Activated naive CD4-positive, alpha-beta T cell treated with anti-CD3 and anti-CD28 coated beads, Interleukin-2, amount 50 U/mL, for 24 hours (primary cell): ENCODE measurements around the gene ENTPD6.

ENCODE experiments used
- H3K27ac Mint-ChIP-seq: one replicate; pipeline ENCODE4 v1.8.0; 2021; ENCODE audit warnings: mild to moderate bottlenecking, mixed read lengths
- H3K27me3 Mint-ChIP-seq: one replicate; pipeline ENCODE4 v1.8.0; 2021; ENCODE audit warnings: mixed read lengths
- H3K36me3 Mint-ChIP-seq: one replicate; pipeline ENCODE4 v1.8.0; 2021; ENCODE audit warnings: mixed read lengths
- H3K4me1 Mint-ChIP-seq: one replicate; pipeline ENCODE4 v1.8.0; 2021; ENCODE audit warnings: mixed read lengths
- H3K4me3 Mint-ChIP-seq: one replicate; pipeline ENCODE4 v1.8.0; 2021; ENCODE audit warnings: mild to moderate bottlenecking, mixed read lengths
- H3K9me3 Mint-ChIP-seq: one replicate; pipeline ENCODE4 v1.8.0; 2021; ENCODE audit warnings: mixed read lengths

ENTPD6 gene

DNA sequence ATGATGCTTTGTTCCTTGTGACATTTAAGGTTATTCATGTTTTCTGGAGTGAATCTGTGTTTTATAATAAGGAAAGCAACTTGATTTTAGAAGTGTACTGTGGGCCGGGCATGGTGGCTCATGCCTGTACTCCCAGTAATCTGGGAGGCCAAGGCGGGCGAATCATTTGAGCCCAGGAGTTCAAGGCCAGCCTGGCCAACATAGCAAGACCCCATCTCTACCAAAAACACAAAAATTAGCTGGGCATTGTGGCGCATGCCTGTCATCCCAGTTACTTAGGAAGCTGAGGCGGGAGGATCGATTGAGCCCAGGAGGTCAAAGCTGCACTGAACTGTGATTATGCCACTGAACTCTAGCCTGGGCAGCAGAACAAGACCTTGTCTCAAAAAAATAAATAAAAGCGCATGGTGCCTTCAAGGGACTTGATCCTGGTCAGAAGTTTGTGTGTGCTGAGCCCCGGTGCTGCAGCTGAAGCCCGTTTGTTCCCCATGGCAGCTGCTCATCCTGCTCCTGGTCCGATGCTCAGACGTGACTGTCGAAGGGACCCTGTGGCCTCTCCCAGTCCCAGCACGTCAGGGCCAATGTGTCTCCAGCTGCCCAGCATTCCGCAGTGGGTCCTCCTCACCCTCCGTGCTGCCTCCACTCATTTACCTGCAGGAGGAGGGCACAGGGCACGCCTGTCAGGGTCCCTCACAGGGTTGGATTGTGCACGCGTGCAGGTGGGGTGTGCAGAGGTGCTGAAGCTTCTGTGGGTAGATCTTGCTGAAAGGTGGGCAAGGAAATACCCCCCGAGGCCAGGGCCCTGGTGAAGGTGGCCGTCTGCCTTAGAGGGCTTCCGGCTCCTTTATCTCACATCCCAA is 18.3 kb downstream of the ENTPD6 start:
- peaks cover 11% of the 10 kb centered on the region for H3K36me3 Mint-ChIP-seq
- H3K9me3 Mint-ChIP-seq = no peaks in the 10 kb centered on the region
- no peak overlapping the region for H3K27ac Mint-ChIP-seq
- H3K4me3 Mint-ChIP-seq = no peak overlapping the region
- H3K4me1 Mint-ChIP-seq = no peaks in the 10 kb centered on the region
- H3K27me3 Mint-ChIP-seq = no peaks in the 10 kb centered on the region

DNA sequence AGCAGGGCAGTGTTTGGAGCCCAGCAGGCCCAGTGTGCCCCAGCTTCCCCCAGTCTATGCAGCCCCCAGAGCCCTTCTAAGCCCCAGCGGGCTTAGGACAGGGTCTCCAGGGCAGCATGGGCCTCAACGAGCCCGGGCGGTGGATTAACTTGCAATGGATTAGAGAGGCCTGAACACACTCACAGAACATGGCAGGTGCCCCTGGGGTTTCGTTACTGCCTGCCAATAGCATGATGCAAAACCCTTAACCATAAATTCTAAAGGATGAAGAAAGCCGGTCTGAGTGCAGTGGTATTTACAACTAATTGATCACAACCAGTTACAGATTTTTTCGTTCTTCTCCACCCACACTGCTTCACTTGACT is 18.9 kb downstream of the ENTPD6 start:
- Mint-ChIP-seq H3K9me3 (no peaks in the 10 kb centered on the region), H3K27me3 (no peaks in the 10 kb centered on the region), H3K4me3 (no peak overlapping the region), H3K27ac (no peak overlapping the region), H3K4me1 (no peaks in the 10 kb centered on the region), H3K36me3 (peaks cover 11% of the 10 kb centered on the region)

- H3K27me3 Mint-ChIP-seq = no peaks in the 10 kb centered on the region
- no peak overlapping the region for H3K27ac Mint-ChIP-seq
- no peaks in the 10 kb centered on the region for H3K4me1 Mint-ChIP-seq
- no peak overlapping the region for H3K4me3 Mint-ChIP-seq
- H3K9me3 Mint-ChIP-seq = no peaks in the 10 kb centered on the region
- H3K36me3 Mint-ChIP-seq = peaks cover 11% of the 10 kb centered on the region
These were observed 19.3 kb downstream of the ENTPD6 start for GRCh38 chr20:25214819-25215218.

- Mint-ChIP-seq H3K27ac (no peak overlapping the region), H3K27me3 (no peaks in the 10 kb centered on the region), H3K36me3 (peaks cover 11% of the 10 kb centered on the region), H3K4me3 (no peak overlapping the region), H3K4me1 (no peaks in the 10 kb centered on the region), H3K9me3 (no peaks in the 10 kb centered on the region)
These were observed 20.0 kb downstream of the ENTPD6 start for GRCh38 chr20:25215521-25215920.

DNA sequence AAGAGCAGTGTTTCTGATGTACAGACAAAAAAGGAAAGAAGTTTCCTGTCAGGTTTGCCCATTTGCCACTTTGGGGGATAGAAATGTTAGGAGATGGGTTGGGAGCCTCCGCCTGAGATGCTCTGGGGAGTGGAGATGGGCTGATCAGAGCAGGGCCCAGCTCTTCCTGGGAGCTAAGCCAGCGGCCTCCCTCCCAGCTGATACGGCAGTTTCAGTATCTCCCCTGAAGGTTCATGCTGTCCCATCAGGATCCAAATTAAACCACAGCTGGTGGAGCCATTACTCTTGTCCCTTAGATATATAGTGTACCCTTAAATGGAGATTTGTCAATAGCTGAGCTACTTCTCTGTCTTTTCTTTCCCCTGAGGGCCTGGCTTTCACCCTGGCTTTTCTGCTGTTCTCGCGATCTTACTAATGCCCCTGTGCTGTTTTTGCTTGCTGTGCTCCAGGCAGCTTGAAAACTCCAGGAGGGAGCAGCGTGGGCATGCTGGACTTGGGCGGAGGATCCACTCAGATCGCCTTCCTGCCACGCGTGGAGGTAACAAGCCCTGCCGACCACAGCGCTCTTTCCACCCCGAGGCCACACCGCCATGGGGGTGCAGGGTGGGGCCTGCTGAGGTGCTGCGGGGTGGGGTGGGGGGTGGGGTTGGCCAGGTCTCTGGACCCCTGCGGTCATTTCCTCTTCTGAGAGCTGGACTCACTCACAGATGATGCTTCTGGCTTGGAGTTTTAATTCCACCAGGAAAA is 20.9 kb downstream of the ENTPD6 start:
- Mint-ChIP-seq H3K9me3 (no peaks in the 10 kb centered on the region), H3K27ac (no peak overlapping the region), H3K36me3 (peaks cover 10% of the 10 kb centered on the region), H3K27me3 (no peaks in the 10 kb centered on the region), H3K4me3 (no peak overlapping the region), H3K4me1 (no peaks in the 10 kb centered on the region)

DNA sequence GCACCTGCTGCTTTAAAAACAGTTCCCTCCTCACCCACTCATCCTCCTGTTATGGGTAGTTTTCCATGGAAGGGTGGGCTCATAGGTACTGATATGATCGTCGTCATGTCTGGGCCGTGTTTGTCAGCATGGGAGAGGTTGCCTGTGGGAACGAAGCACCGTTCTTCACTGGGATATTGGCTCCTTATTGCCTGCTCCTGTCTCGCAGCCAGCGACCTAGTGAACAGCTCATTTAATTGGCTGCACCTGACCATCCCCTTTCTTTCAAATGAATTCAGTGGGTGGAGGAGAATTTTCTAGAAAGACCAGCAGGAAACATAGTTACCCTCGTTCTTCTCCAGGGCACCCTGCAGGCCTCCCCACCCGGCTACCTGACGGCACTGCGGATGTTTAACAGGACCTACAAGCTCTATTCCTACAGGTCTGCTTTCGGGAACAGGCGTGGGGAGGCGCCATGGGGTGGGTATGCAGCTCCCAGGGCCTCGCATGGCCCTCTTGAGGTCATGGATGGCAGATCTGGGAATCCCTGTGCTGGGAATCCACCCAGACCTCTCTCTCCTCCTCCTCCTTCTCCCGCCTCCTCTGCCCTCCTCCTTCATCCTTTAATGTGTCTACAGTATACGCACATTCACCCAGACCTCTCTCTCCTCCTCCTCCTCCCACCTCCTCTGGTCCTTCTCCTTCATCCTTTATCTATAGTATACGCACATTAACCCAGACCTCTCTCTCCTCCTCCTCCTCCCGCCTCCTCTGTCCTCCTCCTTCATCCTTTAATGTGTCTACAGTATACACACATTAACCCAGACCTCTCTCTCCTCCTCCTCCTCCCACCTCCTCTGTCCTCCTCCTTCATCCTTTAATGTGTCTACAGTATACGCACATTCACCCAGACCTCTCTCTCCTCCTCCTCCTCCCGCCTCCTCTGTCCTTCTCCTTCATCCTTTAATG is 21.9 kb downstream of the ENTPD6 start:
- peaks cover 3% of the 10 kb centered on the region for H3K36me3 Mint-ChIP-seq
- H3K4me1 Mint-ChIP-seq = no peaks in the 10 kb centered on the region
- no peaks in the 10 kb centered on the region for H3K9me3 Mint-ChIP-seq
- no peak overlapping the region for H3K4me3 Mint-ChIP-seq
- no peak overlapping the region for H3K27ac Mint-ChIP-seq
- H3K27me3 Mint-ChIP-seq = no peaks in the 10 kb centered on the region

DNA sequence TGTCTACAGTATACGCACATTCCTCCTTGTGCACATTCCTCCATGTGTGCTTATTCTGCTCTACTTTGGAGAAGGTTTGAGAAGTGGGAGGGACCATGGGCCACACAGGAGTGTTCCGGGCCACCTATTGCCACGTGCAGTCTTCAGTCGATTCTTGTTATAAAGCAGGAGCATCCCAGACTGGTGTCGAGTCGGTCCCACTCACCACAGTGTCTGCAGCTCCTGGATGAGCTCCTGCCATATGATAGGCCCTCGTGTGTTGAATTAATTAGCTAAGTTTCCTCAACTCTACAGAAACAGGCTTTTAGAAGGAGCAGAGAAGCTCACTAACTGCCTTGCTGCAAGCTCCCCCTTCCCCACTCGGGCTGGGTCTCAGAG is 22.6 kb downstream of the ENTPD6 start:
- H3K4me1 Mint-ChIP-seq = no peaks in the 10 kb centered on the region
- H3K27me3 Mint-ChIP-seq = no peaks in the 10 kb centered on the region
- no peak overlapping the region for H3K4me3 Mint-ChIP-seq
- H3K9me3 Mint-ChIP-seq = no peaks in the 10 kb centered on the region
- H3K36me3 Mint-ChIP-seq = peaks cover 3% of the 10 kb centered on the region
- H3K27ac Mint-ChIP-seq = no peak overlapping the region

DNA sequence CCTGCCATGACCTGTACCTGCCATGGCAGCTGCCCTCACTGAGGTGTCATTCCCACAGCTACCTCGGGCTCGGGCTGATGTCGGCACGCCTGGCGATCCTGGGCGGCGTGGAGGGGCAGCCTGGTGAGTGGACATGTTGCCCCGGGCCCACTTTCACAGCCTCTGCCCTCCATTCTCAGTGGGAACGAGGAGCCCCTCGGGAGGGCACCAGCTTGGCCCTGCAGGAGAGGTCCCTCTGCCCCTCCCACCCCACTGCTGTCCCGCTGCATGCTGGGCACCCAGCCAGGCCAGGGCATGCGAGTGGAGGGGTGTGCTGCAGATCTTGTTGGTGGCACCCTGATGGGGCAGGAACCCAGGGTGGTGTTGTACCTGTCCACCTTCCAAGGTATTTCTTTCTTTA is 23.0 kb downstream of the ENTPD6 start:
- no peak overlapping the region for H3K27ac Mint-ChIP-seq
- no peak overlapping the region for H3K4me3 Mint-ChIP-seq
- no peaks in the 10 kb centered on the region for H3K27me3 Mint-ChIP-seq
- peaks cover 3% of the 10 kb centered on the region for H3K36me3 Mint-ChIP-seq
- H3K9me3 Mint-ChIP-seq = no peaks in the 10 kb centered on the region
- no peaks in the 10 kb centered on the region for H3K4me1 Mint-ChIP-seq

GRCh38 chr20:25219365-25219764 is 23.9 kb downstream of the ENTPD6 start:
- Mint-ChIP-seq H3K9me3 (no peaks in the 10 kb centered on the region), H3K27me3 (no peaks in the 10 kb centered on the region), H3K4me3 (no peak overlapping the region), H3K36me3 (peaks cover 3% of the 10 kb centered on the region), H3K27ac (no peak overlapping the region), H3K4me1 (no peaks in the 10 kb centered on the region)

DNA sequence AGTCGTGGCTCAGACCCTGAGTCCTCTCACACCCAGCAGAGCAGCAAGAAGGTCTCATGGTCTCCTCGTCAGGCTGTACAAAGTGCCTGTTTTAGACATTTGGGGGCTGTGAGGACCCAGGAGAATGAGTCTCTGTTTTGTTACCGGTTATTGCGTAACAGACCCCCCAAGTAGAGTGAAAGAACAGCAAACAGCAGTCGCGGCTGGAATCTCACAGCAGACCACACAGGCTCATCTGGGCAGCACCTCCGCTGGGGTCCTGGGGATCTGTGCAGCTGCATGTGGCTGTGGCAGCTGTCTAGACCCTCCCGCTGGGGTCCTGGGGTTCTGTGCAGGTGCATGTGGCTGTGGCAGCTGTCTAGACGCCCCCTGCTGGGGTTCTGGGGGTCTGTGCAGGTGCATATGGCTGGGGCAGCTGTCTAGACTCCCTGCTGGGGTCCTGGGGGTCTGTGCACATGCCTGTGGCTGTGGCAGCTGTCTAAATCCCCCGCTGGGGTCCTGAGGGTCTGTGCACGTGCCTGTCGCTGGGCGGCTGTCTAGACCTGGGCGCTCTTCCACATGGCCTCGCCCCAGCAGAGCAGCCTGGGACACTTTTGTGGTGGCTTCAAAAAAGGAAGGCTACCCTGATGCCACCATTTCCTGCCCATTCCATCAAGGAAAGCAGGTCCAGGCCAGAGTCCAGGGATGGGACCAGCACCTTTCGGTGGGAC is 24.7 kb downstream of the ENTPD6 start:
- Mint-ChIP-seq H3K4me1 (no peaks in the 10 kb centered on the region), H3K4me3 (no peak overlapping the region), H3K36me3 (peaks cover 3% of the 10 kb centered on the region), H3K27me3 (no peaks in the 10 kb centered on the region), H3K9me3 (no peaks in the 10 kb centered on the region), H3K27ac (no peak overlapping the region)

GRCh38 chr20:25220810-25221591 is 25.5 kb downstream of the ENTPD6 start:
- Mint-ChIP-seq H3K36me3 (peaks cover 3% of the 10 kb centered on the region), H3K4me1 (no peaks in the 10 kb centered on the region), H3K9me3 (no peaks in the 10 kb centered on the region), H3K4me3 (no peak overlapping the region), H3K27me3 (no peaks in the 10 kb centered on the region), H3K27ac (no peak overlapping the region)

GRCh38 chr20:25221592-25222460 is 26.3 kb downstream of the ENTPD6 start:
- Mint-ChIP-seq H3K36me3 (peaks cover 3% of the 10 kb centered on the region), H3K27ac (peak overlapping the region; percentile 74), H3K27me3 (no peaks in the 10 kb centered on the region), H3K9me3 (no peaks in the 10 kb centered on the region), H3K4me3 (no peak overlapping the region), H3K4me1 (no peaks in the 10 kb centered on the region)

DNA sequence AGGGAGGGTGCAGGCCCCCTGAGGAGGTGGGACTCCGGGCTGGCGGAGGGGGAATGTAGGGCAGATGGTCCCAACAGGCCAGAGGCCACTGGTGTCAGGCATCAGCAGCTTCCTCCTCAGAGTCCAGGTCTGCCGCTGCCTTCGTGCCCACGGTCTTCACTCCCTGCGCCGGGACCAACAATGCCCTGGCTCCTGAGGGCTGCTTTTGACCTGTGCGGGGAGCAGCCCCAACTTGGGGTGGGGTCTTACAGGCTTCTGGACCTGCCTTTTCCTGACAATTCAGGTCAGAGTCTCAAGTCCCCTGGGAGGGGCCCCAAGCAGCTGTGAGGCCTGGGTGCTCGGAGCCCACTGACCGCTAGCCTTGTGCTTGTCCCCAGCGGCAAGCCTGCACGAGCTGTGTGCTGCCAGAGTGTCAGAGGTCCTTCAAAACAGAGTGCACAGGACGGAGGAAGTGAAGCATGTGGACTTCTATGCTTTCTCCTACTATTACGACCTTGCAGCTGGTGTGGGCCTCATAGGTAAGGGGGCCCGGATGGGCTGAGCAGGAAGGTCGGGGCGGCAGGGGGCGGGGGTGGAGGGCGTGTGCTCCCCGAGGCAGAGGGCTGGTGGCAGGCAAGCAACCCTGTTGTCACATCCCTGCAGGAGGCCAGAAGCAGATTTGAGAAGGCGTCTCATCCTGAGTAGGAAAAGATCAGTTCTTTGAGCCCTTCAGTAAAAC is 27.1 kb downstream of the ENTPD6 start:
- H3K4me3 Mint-ChIP-seq = no peak overlapping the region
- no peaks in the 10 kb centered on the region for H3K4me1 Mint-ChIP-seq
- no peaks in the 10 kb centered on the region for H3K9me3 Mint-ChIP-seq
- peaks cover 2% of the 10 kb centered on the region for H3K36me3 Mint-ChIP-seq
- no peak overlapping the region for H3K27ac Mint-ChIP-seq
- no peaks in the 10 kb centered on the region for H3K27me3 Mint-ChIP-seq
